HG03039 (cell line): ENCODE measurements around the gene TNNT3.

Experiments
- ATAC-seq: cut with Tn5 transposase; IDR thresholded peaks from one replicate; pipeline ENCODE4 v1.9.1; 2021; ENCODE audit warnings: mild to moderate bottlenecking, moderate library complexity; ENCODE audit not compliant: unreplicated experiment

Gene TNNT3

GRCh38 chr11:1949302-1949701, 29.8 kb downstream of the TNNT3 start:
- ATAC-seq = no peak

GRCh38 chr11:1949922-1950321, 30.4 kb downstream of the TNNT3 start:
- ATAC-seq = no peak

- ATAC-seq = no peak
Measured at GRCh38 chr11:1952806-1953482, 33.4 kb downstream of the TNNT3 start.

GRCh38 chr11:1953489-1954266, 34.2 kb downstream of the TNNT3 start:
- ATAC-seq = no peak

- no peak for ATAC-seq
Measured at GRCh38 chr11:1958367-1958766, 38.9 kb downstream of the TNNT3 start.

GRCh38 chr11:1959786-1960185, 40.3 kb downstream of the TNNT3 start:
- no peak for ATAC-seq

GRCh38 chr11:1963864-1964263, 44.4 kb downstream of the TNNT3 start:
- no peak for ATAC-seq

GRCh38 chr11:1964348-1964747, 44.8 kb downstream of the TNNT3 start:
- ATAC-seq = no peak

GRCh38 chr11:1964955-1965354, 45.5 kb downstream of the TNNT3 start:
- ATAC-seq = no peak

GRCh38 chr11:1966531-1966930, 47.0 kb downstream of the TNNT3 start:
- no peak for ATAC-seq

- ATAC-seq = no peak
Measured at GRCh38 chr11:1967641-1968225, 48.2 kb downstream of the TNNT3 start.

- ATAC-seq = no peak
Measured at GRCh38 chr11:1968454-1969002, 49.0 kb downstream of the TNNT3 start.

- no peak for ATAC-seq
Measured at GRCh38 chr11:1969035-1969434, 49.5 kb downstream of the TNNT3 start.

GRCh38 chr11:1969776-1970175, 50.3 kb downstream of the TNNT3 start:
- ATAC-seq = no peak

GRCh38 chr11:1970956-1971355, 51.5 kb downstream of the TNNT3 start:
- no peak for ATAC-seq

- ATAC-seq = no peak
Measured at GRCh38 chr11:1975185-1975584, 55.7 kb downstream of the TNNT3 start.

- ATAC-seq = no peak
Measured at GRCh38 chr11:1978720-1979473, 59.4 kb downstream of the TNNT3 start.

- ATAC-seq = no peak
Measured at GRCh38 chr11:1979607-1980006, 60.1 kb downstream of the TNNT3 start.

GRCh38 chr11:1982873-1983600, 63.5 kb downstream of the TNNT3 start:
- ATAC-seq = no peak

GRCh38 chr11:1983601-1983961, 64.1 kb downstream of the TNNT3 start:
- ATAC-seq = no peak

GRCh38 chr11:1987024-1987423, 67.5 kb downstream of the TNNT3 start:
- no peak for ATAC-seq
